ENCODE measurements around the gene CHRM1. TPM values are rescaled to one million over a fixed set of nuclear protein-coding genes. Genes with fewer than 3 reads are reported as not detected.

CHRM1 gene
- total RNA-seq, 1 donor from 2014 or later, result not detected

DNA sequence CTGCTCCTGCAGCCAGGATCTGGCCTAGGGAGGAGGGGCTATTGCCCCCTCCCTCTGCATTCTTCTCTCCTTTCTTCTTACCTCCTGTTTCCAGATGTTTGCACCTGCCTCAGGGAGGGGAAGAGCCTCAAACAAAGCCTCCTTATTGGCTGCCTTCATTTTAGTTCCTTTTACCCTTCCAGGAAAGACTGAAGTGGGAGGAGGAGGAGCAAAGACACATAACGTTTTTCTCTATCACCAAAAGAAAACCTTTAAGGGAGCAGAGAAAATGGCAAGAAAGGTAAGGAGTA lies 13.3 kb upstream of the CHRM1 start:
- H3K4me3 Mint-ChIP-seq, result no peak overlapping the region
- TF ChIP-seq, protein P1, sequence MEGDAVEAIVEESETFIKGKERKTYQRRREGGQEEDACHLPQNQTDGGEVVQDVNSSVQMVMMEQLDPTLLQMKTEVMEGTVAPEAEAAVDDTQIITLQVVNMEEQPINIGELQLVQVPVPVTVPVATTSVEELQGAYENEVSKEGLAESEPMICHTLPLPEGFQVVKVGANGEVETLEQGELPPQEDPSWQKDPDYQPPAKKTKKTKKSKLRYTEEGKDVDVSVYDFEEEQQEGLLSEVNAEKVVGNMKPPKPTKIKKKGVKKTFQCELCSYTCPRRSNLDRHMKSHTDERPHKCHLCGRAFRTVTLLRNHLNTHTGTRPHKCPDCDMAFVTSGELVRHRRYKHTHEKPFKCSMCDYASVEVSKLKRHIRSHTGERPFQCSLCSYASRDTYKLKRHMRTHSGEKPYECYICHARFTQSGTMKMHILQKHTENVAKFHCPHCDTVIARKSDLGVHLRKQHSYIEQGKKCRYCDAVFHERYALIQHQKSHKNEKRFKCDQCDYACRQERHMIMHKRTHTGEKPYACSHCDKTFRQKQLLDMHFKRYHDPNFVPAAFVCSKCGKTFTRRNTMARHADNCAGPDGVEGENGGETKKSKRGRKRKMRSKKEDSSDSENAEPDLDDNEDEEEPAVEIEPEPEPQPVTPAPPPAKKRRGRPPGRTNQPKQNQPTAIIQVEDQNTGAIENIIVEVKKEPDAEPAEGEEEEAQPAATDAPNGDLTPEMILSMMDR (conservative IDR thresholded peaks at IDR 0.05), result no peak
- H3K27me3 Mint-ChIP-seq (ENCODE audit: low read depth), result peaks cover 21% of the 10 kb centered on the region
- H3K36me3 Mint-ChIP-seq (ENCODE audit: low read depth), result no peaks in the 10 kb centered on the region
- no peak for DNase-seq (ENCODE audit: low read depth, low spot score)
- no peaks in the 10 kb centered on the region for H3K4me1 Mint-ChIP-seq
- no peak overlapping the region for H3K27ac Mint-ChIP-seq (ENCODE audit: unreplicated experiment)
- peaks cover 3% of the 10 kb centered on the region for H3K9me3 Mint-ChIP-seq

DNA sequence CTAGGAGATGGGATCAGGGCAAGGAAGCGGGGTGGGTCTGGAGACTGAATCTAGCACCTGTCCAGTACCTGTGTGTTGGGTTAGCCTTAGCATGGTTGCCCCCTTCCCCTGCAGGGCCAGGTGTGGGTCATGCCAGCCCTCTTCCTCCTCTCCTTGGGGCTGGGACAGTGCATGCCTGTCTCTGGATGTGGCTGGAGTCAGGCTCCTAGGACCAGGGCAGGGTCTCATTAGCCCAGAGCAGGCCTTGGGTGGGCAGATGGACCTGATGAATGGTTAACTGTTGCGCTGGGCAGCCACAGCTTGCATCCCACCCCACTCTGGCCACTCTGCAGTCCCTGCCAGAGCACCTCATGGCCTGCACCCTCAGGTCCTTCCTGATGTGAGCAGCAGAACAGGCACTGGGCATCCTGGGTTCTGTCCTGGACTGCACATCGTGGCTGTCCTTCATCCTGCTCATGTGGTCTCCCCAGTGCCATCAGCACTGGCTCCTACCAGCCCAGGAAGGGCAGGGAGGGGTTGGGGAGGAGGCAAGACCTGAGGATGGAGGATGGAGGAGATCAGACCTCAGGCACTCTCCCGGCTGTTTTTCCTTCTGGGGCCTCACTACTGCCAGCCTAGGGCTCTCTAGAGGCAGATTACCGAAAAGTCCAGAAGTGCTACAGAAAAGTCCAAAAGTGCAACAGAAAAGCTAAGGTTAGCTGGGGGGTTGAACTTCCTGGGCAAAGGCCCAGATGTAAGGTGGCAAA lies 12.8 kb upstream of the CHRM1 start:
- Mint-ChIP-seq H3K4me1 (peaks cover 2% of the 10 kb centered on the region), H3K4me3 (no peak overlapping the region), H3K27ac (ENCODE audit: unreplicated experiment) (no peak overlapping the region), H3K27me3 (ENCODE audit: low read depth) (peaks cover 26% of the 10 kb centered on the region), H3K36me3 (ENCODE audit: low read depth) (no peaks in the 10 kb centered on the region), H3K9me3 (peaks cover 3% of the 10 kb centered on the region)
- TF ChIP-seq, protein P1 (conservative IDR thresholded peaks at IDR 0.05), result no peak
- no peak for DNase-seq (ENCODE audit: low read depth, low spot score)

DNA sequence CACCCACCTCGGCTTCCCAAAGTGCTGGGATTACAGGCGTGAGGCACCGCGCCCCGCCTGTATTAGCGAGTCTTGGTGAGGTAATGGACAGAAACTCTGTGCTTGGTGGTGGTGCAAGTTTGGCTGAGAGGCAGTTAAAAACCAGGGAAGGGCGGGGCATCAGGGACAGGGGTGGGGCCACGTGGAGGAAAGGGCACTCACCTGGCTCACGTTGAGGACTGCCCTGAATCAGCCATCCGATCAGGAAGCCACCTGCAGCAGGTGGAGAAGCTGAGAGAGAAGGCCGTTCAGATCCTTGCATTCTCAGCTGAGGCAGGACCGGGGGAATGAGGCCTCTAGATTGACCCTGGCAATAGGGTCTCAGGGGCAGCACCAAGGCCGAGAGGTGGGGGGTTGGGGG lies 12.1 kb upstream of the CHRM1 start:
- no peak overlapping the region for H3K4me3 Mint-ChIP-seq
- H3K4me1 Mint-ChIP-seq, result peaks cover 9% of the 10 kb centered on the region
- H3K9me3 Mint-ChIP-seq, result peaks cover 3% of the 10 kb centered on the region
- TF ChIP-seq, protein P1 (conservative IDR thresholded peaks at IDR 0.05), result no peak
- peaks cover 32% of the 10 kb centered on the region for H3K27me3 Mint-ChIP-seq (ENCODE audit: low read depth)
- no peaks in the 10 kb centered on the region for H3K36me3 Mint-ChIP-seq (ENCODE audit: low read depth)
- DNase-seq (ENCODE audit: low read depth, low spot score), result no peak
- no peak overlapping the region for H3K27ac Mint-ChIP-seq (ENCODE audit: unreplicated experiment)

DNA sequence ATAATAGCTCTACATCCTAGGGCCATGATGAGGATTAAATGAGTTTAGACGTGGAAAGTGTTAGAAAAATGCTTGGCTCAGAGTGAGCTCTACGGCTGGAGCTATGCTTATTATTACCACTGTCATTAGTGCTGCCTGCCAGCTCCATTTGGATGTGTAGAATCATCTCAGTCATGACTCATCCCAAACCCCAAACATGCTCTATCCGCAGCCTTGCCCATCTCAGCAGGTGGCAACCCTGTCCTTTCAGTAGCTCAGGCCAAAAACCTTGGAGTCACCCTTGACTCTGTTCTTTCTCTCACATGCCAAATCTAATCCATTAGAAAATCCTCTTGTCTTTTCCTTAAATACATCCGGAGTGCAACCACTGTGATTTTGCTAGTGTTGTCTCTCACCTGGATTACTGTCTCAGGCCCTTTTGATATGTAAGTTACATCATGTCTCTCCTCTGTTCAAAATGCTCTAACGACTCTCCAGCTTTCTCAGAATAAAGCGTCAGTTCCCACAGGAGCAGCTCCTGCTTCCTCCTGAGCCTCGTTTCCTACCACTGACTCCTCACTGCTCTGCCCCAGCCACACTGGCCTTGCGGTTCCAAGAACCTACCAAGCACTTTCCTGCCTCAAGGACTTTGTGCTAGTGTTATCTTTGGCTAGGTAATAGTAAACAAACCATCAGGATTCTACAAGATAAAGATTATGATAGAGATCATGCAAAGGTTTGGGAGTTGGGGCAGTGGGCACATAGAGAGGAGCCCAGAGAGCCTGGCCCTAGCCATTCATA lies 10.5 kb upstream of the CHRM1 start:
- Mint-ChIP-seq H3K36me3 (ENCODE audit: low read depth) (no peaks in the 10 kb centered on the region), H3K4me3 (no peak overlapping the region), H3K9me3 (no peaks in the 10 kb centered on the region), H3K27me3 (ENCODE audit: low read depth) (peaks cover 48% of the 10 kb centered on the region), H3K27ac (ENCODE audit: unreplicated experiment) (no peak overlapping the region), H3K4me1 (peaks cover 18% of the 10 kb centered on the region)
- TF ChIP-seq, protein P1 (conservative IDR thresholded peaks at IDR 0.05), result no peak
- DNase-seq (ENCODE audit: low read depth, low spot score), result no peak

DNA sequence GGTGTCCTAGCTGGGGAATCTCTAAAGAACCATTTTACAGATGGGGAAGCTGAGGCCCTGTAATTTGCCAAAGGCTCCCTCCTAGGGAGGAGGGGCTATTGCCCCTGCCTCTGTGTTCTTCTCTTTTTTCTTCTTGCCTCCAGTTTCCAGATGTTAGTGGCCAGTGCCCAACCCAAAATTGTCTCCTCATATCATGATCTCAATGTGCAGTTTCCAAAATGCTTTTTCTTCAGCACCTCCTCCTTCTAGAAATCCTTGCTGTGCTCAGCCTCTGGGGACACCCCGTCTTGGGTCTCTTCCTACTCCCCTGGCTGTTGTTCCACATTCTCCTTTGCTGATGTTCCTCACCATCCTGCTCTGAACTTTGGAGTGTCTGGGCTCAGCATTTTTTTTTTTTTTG lies 9.5 kb upstream of the CHRM1 start:
- H3K36me3 Mint-ChIP-seq (ENCODE audit: low read depth), result no peaks in the 10 kb centered on the region
- no peak overlapping the region for H3K27ac Mint-ChIP-seq (ENCODE audit: unreplicated experiment)
- H3K9me3 Mint-ChIP-seq, result no peaks in the 10 kb centered on the region
- TF ChIP-seq, protein P1 (conservative IDR thresholded peaks at IDR 0.05), result no peak
- no peak for DNase-seq (ENCODE audit: low read depth, low spot score)
- no peak overlapping the region for H3K4me3 Mint-ChIP-seq
- H3K4me1 Mint-ChIP-seq, result peaks cover 25% of the 10 kb centered on the region
- H3K27me3 Mint-ChIP-seq (ENCODE audit: low read depth), result peaks cover 59% of the 10 kb centered on the region

All from neural crest cell (in vitro differentiated cells).